ENCODE measurements around the gene WHAMM.

WHAMM gene

DNA sequence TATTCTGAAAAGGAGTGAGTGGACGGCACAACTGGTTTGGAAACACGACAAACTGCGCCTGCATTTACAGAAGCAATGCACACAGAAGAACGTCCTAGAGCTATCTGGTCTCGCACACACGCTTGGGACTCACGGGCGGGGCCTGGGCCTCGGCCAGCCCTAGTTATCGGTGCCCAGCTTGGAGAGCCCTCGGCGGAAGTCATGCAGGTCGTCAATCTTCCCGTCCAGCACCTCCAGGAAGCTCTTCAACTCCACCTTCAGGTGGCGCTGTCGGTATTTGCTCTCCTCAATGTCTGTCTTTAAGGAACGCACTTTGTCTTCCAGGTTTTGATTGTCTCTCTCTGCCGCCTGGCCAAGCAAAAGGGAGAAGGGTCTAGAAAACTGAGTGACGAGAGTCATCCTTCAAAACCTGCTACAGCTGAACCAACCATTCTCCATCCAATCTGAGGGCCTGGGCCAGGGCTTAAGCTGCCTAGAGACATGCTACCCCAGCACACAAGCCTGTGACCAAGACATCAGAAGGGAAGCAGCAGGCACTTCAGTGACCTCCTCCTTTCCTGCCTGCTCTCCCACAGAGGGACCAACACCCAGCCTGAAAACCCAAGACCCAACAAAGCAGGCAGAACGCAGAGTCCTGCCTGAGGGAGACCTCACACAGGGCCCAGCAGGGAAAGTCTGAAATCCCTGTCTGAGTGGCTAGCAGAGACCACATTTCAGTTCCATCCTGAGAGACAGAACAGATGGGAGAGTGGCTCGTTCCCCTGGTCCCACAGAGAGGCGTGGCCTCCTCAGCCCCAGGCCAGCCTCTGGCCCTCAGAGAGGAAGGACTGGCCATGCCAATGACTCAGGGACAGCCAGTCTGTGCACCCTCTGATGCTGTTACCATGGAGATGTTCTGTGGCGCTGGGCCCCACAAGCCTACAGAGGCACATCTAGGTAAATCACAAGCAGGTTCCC, 40.4 kb downstream of the WHAMM start:
- no peak for TF ChIP-seq REST (IDR thresholded peaks at IDR 0.05; ENCODE audit: insufficient read depth in 1 of 2, low read depth in 2 of 2, low read length in 2 of 2)

- TF ChIP-seq REST (IDR thresholded peaks at IDR 0.05; ENCODE audit: insufficient read depth in 1 of 2, low read depth in 2 of 2, low read length in 2 of 2) (no peak), FOXP2 (optimal IDR thresholded peaks at IDR 0.05; ENCODE audit: borderline replicate concordance, extremely low read depth, extremely low read length, insufficient read depth) (no peak), POLR2AphosphoS5 (IDR thresholded peaks at IDR 0.05; ENCODE audit: low read depth, low read length) (no peak), TAF1 (IDR thresholded peaks at IDR 0.05; ENCODE audit: borderline replicate concordance, insufficient read depth, low read length) (no peak), SIN3A (IDR thresholded peaks at IDR 0.05; ENCODE audit: borderline replicate concordance, insufficient read depth, low read length) (no peak)
Observed at GRCh38 chr15:82850731-82851130, 41.3 kb downstream of the WHAMM start.

- TF ChIP-seq POLR2AphosphoS5 (IDR thresholded peaks at IDR 0.05; ENCODE audit: low read depth, low read length) = no peak
- no peak for TF ChIP-seq TAF1 (IDR thresholded peaks at IDR 0.05; ENCODE audit: borderline replicate concordance, insufficient read depth, low read length)
- no peak for TF ChIP-seq SIN3A (IDR thresholded peaks at IDR 0.05; ENCODE audit: borderline replicate concordance, insufficient read depth, low read length)
- TF ChIP-seq FOXP2 (optimal IDR thresholded peaks at IDR 0.05; ENCODE audit: borderline replicate concordance, extremely low read depth, extremely low read length, insufficient read depth) = no peak
- TF ChIP-seq REST (IDR thresholded peaks at IDR 0.05; ENCODE audit: insufficient read depth in 1 of 2, low read depth in 2 of 2, low read length in 2 of 2) = no peak
Observed at GRCh38 chr15:82851306-82851850, 42.0 kb downstream of the WHAMM start.

GRCh38 chr15:82851981-82852511, 42.6 kb downstream of the WHAMM start:
- no peak for TF ChIP-seq REST (IDR thresholded peaks at IDR 0.05; ENCODE audit: insufficient read depth in 1 of 2, low read depth in 2 of 2, low read length in 2 of 2)
- TF ChIP-seq TAF1 (IDR thresholded peaks at IDR 0.05; ENCODE audit: borderline replicate concordance, insufficient read depth, low read length) = no peak
- TF ChIP-seq SIN3A (IDR thresholded peaks at IDR 0.05; ENCODE audit: borderline replicate concordance, insufficient read depth, low read length) = no peak
- TF ChIP-seq POLR2AphosphoS5 (IDR thresholded peaks at IDR 0.05; ENCODE audit: low read depth, low read length) = no peak
- no peak for TF ChIP-seq FOXP2 (optimal IDR thresholded peaks at IDR 0.05; ENCODE audit: borderline replicate concordance, extremely low read depth, extremely low read length, insufficient read depth)
